Progenitor cell of endocrine pancreas (in vitro differentiated cells): ENCODE data around the gene SYT15. TPM values are rescaled to one million over a fixed set of nuclear protein-coding genes. Genes with fewer than 3 reads are reported as not detected.

Experiments used
- DNase-seq: peaks from one replicate; pipeline ENCODE4 v3.0.0; 2021; ENCODE audit warnings: low spot score; ENCODE audit not compliant: unreplicated experiment
- H3K27ac Mint-ChIP-seq: 2 replicates; pipeline ENCODE4 v1.8.0; 2021; ENCODE audit warnings: mild to moderate bottlenecking, moderate library complexity, mixed read lengths
- H3K27me3 Mint-ChIP-seq: 2 replicates; pipeline ENCODE4 v1.8.0; 2021; ENCODE audit warnings: mixed read lengths
- H3K36me3 Mint-ChIP-seq: 2 replicates; pipeline ENCODE4 v1.8.0; 2022; ENCODE audit warnings: mixed read lengths; ENCODE audit not compliant: insufficient read depth
- H3K4me1 Mint-ChIP-seq: 2 replicates; pipeline ENCODE4 v1.8.0; 2021; ENCODE audit warnings: low read depth, mixed read lengths
- H3K4me3 Mint-ChIP-seq: 2 replicates; pipeline ENCODE4 v1.8.0; 2021; ENCODE audit warnings: low read depth, mild to moderate bottlenecking, moderate library complexity, mixed read lengths
- H3K9me3 Mint-ChIP-seq: 2 replicates; pipeline ENCODE4 v1.8.0; 2021; ENCODE audit warnings: low read depth, mixed read lengths
- CTCF ChIP-seq: fragments of 200-600 bp; sonication (generic); IDR thresholded peaks from one replicate; pipeline ENCODE4 v1.5.0; 2021; ENCODE audit warnings: antibody characterized with exemption, mild to moderate bottlenecking; ENCODE audit not compliant: unreplicated experiment
- total RNA-seq: library from RNA; stranded (reverse); gene quantifications from 2 replicates; pipeline ENCODE4 v1.2.1, GENCODE V29; 2021

SYT15 gene
- total RNA-seq, 1 donor from 2014 or later = 1.8 TPM

DNA sequence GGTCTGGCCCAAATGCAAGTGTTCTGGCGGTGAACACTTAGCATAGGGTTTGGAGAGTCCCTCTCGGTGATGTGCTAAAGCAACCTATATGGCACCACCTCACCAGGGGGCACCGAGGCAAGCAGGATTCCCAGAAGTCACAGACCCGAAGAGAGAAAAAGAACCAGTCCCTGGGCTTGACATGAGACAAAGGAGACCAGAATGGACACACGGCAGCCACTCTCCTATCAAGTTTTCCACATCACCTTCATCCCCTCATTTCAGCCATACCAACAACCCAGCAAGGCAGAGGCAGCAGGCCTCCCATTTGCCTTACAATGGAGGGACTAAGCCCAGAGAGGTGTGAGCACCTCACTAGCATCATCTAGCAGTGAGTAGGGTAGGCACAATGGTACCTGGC is 42.1 kb upstream of the SYT15 start:
- H3K27ac Mint-ChIP-seq = no peak overlapping the region
- no peaks in the 10 kb centered on the region for H3K36me3 Mint-ChIP-seq
- no peak for DNase-seq
- no peaks in the 10 kb centered on the region for H3K9me3 Mint-ChIP-seq
- H3K4me3 Mint-ChIP-seq = no peak overlapping the region
- H3K27me3 Mint-ChIP-seq = peaks cover 32% of the 10 kb centered on the region
- peaks cover 9% of the 10 kb centered on the region for H3K4me1 Mint-ChIP-seq
- no peak for TF ChIP-seq CTCF

GRCh38 chr10:46537309-46537708 is 41.6 kb upstream of the SYT15 start:
- Mint-ChIP-seq H3K9me3 (no peaks in the 10 kb centered on the region), H3K4me3 (no peak overlapping the region), H3K36me3 (no peaks in the 10 kb centered on the region), H3K4me1 (peaks cover 9% of the 10 kb centered on the region), H3K27me3 (peaks cover 37% of the 10 kb centered on the region), H3K27ac (no peak overlapping the region)
- no peak for TF ChIP-seq CTCF
- no peak for DNase-seq

DNA sequence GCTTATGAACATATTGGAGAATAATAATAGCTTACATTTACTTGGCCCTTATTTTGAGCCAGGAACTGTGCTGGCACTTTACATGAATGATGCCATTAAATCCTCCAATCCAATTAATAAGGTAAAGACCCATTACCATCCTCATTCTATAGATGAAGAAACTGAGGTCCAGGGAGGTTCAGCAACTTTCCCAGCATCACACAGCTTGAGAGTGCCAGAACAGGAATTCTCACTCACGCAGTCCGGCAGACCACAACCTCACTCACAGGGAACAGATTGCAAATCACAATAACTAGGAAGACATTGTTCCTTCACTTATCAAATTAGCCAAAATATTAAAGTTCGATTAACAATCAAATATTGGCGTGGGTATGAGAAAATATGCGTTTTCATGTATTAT is 40.8 kb upstream of the SYT15 start:
- TF ChIP-seq CTCF = no peak
- no peak overlapping the region for H3K27ac Mint-ChIP-seq
- peaks cover 9% of the 10 kb centered on the region for H3K4me1 Mint-ChIP-seq
- no peaks in the 10 kb centered on the region for H3K36me3 Mint-ChIP-seq
- DNase-seq = no peak
- H3K4me3 Mint-ChIP-seq = no peak overlapping the region
- no peaks in the 10 kb centered on the region for H3K9me3 Mint-ChIP-seq
- peaks cover 44% of the 10 kb centered on the region for H3K27me3 Mint-ChIP-seq

GRCh38 chr10:46538717-46539426 is 40.1 kb upstream of the SYT15 start:
- DNase-seq = no peak
- Mint-ChIP-seq H3K9me3 (no peaks in the 10 kb centered on the region), H3K4me1 (peaks cover 9% of the 10 kb centered on the region), H3K36me3 (no peaks in the 10 kb centered on the region), H3K4me3 (no peak overlapping the region), H3K27me3 (peaks cover 47% of the 10 kb centered on the region), H3K27ac (no peak overlapping the region)
- no peak for TF ChIP-seq CTCF

DNA sequence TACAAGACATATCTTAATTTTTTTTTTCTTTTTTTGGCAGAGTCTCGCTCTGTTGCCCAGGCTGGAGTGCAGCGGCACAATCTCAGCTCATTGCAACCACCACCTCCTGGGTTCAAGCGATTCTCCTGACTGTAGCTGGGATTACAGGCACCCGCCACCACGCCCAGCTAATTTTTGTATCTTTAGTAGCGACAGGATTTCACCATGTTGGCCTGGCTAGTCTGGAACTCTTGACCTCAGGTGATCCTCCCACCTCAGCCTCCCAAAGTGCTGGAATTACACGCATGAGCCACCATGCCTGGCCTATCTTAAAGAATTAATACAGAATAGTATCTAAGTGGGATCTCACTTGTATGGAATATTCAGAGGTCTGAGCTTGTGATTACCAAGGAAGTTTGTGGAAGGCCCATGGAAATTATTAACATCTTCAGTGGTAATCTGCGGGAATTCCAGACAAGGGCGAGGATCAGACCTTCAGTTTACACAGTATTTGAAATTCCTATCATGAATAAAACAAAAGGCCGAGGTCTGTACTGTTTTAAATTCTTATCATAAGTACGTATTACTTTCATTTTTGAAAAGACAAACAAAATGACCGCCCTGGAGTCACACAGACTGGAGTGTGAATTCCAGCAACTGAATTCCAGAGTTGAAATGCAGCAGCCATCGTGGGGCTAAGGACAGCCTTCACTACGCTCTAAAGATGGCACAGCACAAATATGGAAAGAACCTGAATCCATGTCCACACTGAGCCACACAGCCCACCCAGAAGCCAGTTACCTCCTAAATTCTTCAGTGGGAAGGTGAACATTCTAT is 39.1 kb upstream of the SYT15 start:
- Mint-ChIP-seq H3K4me3 (peak overlapping the region; percentile 69), H3K27ac (peak overlapping the region; percentile 70), H3K36me3 (no peaks in the 10 kb centered on the region), H3K9me3 (no peaks in the 10 kb centered on the region), H3K27me3 (peaks cover 53% of the 10 kb centered on the region), H3K4me1 (peaks cover 9% of the 10 kb centered on the region)
- DNase-seq = no peak
- no peak for TF ChIP-seq CTCF
